ENCODE measurements around the gene SFRP5. TPM values are rescaled to one million over a fixed set of nuclear protein-coding genes. Genes with fewer than 3 reads are reported as not detected.
A peak's percentile ranks its signal among the peaks of the same experiment; 100 is the strongest.

The SFRP5 gene, protein sequence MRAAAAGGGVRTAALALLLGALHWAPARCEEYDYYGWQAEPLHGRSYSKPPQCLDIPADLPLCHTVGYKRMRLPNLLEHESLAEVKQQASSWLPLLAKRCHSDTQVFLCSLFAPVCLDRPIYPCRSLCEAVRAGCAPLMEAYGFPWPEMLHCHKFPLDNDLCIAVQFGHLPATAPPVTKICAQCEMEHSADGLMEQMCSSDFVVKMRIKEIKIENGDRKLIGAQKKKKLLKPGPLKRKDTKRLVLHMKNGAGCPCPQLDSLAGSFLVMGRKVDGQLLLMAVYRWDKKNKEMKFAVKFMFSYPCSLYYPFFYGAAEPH
- total RNA-seq = 1.6 TPM

DNA sequence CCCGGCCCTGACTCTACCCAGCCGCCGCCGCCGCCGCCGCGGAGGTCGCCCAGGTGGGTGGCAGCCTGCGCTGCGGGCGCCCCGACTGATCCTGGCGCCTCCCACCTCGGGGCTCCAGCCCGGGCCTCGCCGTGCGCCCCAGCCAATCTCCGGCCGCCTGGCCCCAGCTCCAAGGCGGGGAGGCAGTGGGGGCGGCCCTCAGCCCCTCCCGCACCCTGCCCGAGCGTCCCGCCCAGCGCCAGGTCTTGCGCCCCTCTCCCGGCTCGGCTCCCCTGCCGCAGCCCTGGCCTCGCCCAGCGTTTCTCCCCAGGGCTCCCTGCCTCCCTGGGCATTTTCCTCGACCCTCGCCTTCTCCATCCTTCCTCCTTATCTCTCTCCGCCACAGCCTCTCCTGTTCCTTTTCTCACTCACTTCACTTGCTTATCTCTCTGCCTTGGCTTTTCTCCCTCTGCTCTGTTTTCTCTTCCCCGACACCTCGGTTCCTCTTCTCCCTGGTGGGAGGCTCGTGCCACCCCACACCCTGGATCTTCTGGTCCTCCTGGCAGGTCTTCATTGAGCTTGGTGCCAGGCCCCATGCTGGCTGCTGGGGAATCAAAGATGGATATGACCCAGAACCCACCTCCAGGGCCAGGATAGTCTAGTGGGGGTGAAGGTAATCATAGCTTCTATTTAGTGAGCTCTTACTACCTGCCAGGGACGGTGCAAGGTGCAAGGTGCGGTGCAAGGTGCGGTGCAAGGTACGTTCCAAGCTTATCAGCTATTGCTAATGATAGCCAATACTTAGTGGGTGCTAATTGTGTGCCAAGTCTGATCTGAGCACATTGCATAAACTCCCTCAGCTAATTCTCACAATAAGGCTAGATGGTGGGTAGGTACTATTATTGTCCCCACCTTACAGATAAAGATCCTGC is at the start of gene SFRP5:
SFRP5 (minus strand) TSS at position 87 of the 911 bp plus-strand sequence. CDS start 166 bp downstream, outside the sequence.
- Histone ChIP-seq H3K9me3 (ENCODE audit: control insufficient read depth in 3 of 3, low read length in 3 of 3) (no peaks in the 10 kb centered on the region), H3K4me1 (ENCODE audit: control insufficient read depth in 3 of 3, insufficient read depth in 3 of 3, low read length in 3 of 3) (peaks cover 3 to 7% (median 6%) of the 10 kb centered on the region in 3 donors), H3K9ac (ENCODE audit: low read depth in 1 of 3, low read length in 3 of 3) (peak within 1 kb of the TSS in 1 of 3 donors; percentile 40), H3K27ac (ENCODE audit: low read depth, low read length) (no peak within 1 kb of the TSS), H3K4me3 (ENCODE audit: low read length in 3 of 3) (peak within 1 kb of the TSS in 2 of 3 donors; percentile 58 to 61), H3K27me3 (ENCODE audit: control insufficient read depth in 3 of 3, insufficient read depth in 3 of 3, low read length in 3 of 3) (peaks cover 40 to 52% (median 52%) of the 10 kb centered on the region in 3 donors), H3K36me3 (ENCODE audit: control insufficient read depth in 3 of 3, insufficient read depth in 3 of 3, low read length in 3 of 3) (no peaks in the 10 kb centered on the region)

GRCh38 chr10:97820096-97820704 is 48.4 kb upstream of the SFRP5 start:
- Histone ChIP-seq H3K9ac (ENCODE audit: low read depth in 1 of 3, low read length in 3 of 3) (no peak overlapping the region), H3K4me3 (ENCODE audit: low read length in 3 of 3) (no peak overlapping the region), H3K27me3 (ENCODE audit: control insufficient read depth in 3 of 3, insufficient read depth in 3 of 3, low read length in 3 of 3) (peaks cover 0 to 3% (median 0%) of the 10 kb centered on the region in 3 donors), H3K27ac (ENCODE audit: low read depth, low read length) (no peak overlapping the region), H3K9me3 (ENCODE audit: control insufficient read depth in 3 of 3, low read length in 3 of 3) (no peaks in the 10 kb centered on the region), H3K4me1 (ENCODE audit: control insufficient read depth in 3 of 3, insufficient read depth in 3 of 3, low read length in 3 of 3) (peaks cover 9 to 37% (median 32%) of the 10 kb centered on the region in 3 donors), H3K36me3 (ENCODE audit: control insufficient read depth in 3 of 3, insufficient read depth in 3 of 3, low read length in 3 of 3) (no peaks in the 10 kb centered on the region)

- H3K9ac ChIP-seq (ENCODE audit: low read depth in 1 of 3, low read length in 3 of 3) = no peak overlapping the region
- no peak overlapping the region for H3K4me3 ChIP-seq (ENCODE audit: low read length in 3 of 3)
- peaks cover 8 to 21% (median 20%) of the 10 kb centered on the region in 3 donors for H3K4me1 ChIP-seq (ENCODE audit: control insufficient read depth in 3 of 3, insufficient read depth in 3 of 3, low read length in 3 of 3)
- no peak overlapping the region for H3K27ac ChIP-seq (ENCODE audit: low read depth, low read length)
- no peaks in the 10 kb centered on the region for H3K9me3 ChIP-seq (ENCODE audit: control insufficient read depth in 3 of 3, low read length in 3 of 3)
- peaks cover 0 to 3% (median 0%) of the 10 kb centered on the region in 3 donors for H3K27me3 ChIP-seq (ENCODE audit: control insufficient read depth in 3 of 3, insufficient read depth in 3 of 3, low read length in 3 of 3)
- H3K36me3 ChIP-seq (ENCODE audit: control insufficient read depth in 3 of 3, insufficient read depth in 3 of 3, low read length in 3 of 3) = no peaks in the 10 kb centered on the region
These were observed 46.8 kb upstream of the SFRP5 start for GRCh38 chr10:97818572-97818971.

DNA sequence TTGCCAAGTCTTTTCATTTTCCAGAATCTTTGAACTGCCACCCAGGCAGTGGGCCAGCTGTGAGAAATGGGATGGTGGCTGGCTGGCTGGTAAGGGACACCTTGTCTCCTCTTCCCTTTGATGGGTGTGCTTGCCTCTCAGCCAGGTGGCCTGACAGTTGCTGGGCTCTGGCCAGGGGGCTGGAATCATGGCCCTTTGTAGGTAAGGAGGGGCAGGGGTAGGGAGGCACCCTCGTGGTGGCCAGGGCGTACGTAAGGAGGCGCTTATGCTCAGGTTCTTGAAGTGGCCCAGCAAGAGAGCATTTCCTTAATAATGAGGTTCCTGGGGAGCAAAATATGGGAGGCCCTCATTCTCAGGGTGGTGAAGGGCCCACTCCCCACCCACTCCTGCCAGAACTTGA is 44.8 kb upstream of the SFRP5 start:
- Histone ChIP-seq H3K9ac (ENCODE audit: low read depth in 1 of 3, low read length in 3 of 3) (no peak overlapping the region), H3K4me3 (ENCODE audit: low read length in 3 of 3) (no peak overlapping the region), H3K27me3 (ENCODE audit: control insufficient read depth in 3 of 3, insufficient read depth in 3 of 3, low read length in 3 of 3) (peaks cover 0 to 3% (median 0%) of the 10 kb centered on the region in 3 donors), H3K27ac (ENCODE audit: low read depth, low read length) (no peak overlapping the region), H3K36me3 (ENCODE audit: control insufficient read depth in 3 of 3, insufficient read depth in 3 of 3, low read length in 3 of 3) (no peaks in the 10 kb centered on the region), H3K4me1 (ENCODE audit: control insufficient read depth in 3 of 3, insufficient read depth in 3 of 3, low read length in 3 of 3) (peaks cover 4 to 7% (median 6%) of the 10 kb centered on the region in 3 donors), H3K9me3 (ENCODE audit: control insufficient read depth in 3 of 3, low read length in 3 of 3) (no peaks in the 10 kb centered on the region)

GRCh38 chr10:97814996-97815395 is 43.2 kb upstream of the SFRP5 start:
- Histone ChIP-seq H3K4me3 (ENCODE audit: low read length in 3 of 3) (no peak overlapping the region), H3K4me1 (ENCODE audit: control insufficient read depth in 3 of 3, insufficient read depth in 3 of 3, low read length in 3 of 3) (no peaks in the 10 kb centered on the region), H3K9ac (ENCODE audit: low read depth in 1 of 3, low read length in 3 of 3) (no peak overlapping the region), H3K27me3 (ENCODE audit: control insufficient read depth in 3 of 3, insufficient read depth in 3 of 3, low read length in 3 of 3) (peaks cover 0 to 3% (median 0%) of the 10 kb centered on the region in 3 donors), H3K36me3 (ENCODE audit: control insufficient read depth in 3 of 3, insufficient read depth in 3 of 3, low read length in 3 of 3) (no peaks in the 10 kb centered on the region), H3K27ac (ENCODE audit: low read depth, low read length) (no peak overlapping the region), H3K9me3 (ENCODE audit: control insufficient read depth in 3 of 3, low read length in 3 of 3) (no peaks in the 10 kb centered on the region)

GRCh38 chr10:97813311-97813710 is 41.5 kb upstream of the SFRP5 start:
- H3K9ac ChIP-seq (ENCODE audit: low read depth in 1 of 3, low read length in 3 of 3) = no peak overlapping the region
- H3K27ac ChIP-seq (ENCODE audit: low read depth, low read length) = no peak overlapping the region
- no peaks in the 10 kb centered on the region for H3K9me3 ChIP-seq (ENCODE audit: control insufficient read depth in 3 of 3, low read length in 3 of 3)
- no peak overlapping the region for H3K4me3 ChIP-seq (ENCODE audit: low read length in 3 of 3)
- H3K27me3 ChIP-seq (ENCODE audit: control insufficient read depth in 3 of 3, insufficient read depth in 3 of 3, low read length in 3 of 3) = peaks cover 0 to 3% (median 0%) of the 10 kb centered on the region in 3 donors
- H3K36me3 ChIP-seq (ENCODE audit: control insufficient read depth in 3 of 3, insufficient read depth in 3 of 3, low read length in 3 of 3) = no peaks in the 10 kb centered on the region
- no peaks in the 10 kb centered on the region for H3K4me1 ChIP-seq (ENCODE audit: control insufficient read depth in 3 of 3, insufficient read depth in 3 of 3, low read length in 3 of 3)

DNA sequence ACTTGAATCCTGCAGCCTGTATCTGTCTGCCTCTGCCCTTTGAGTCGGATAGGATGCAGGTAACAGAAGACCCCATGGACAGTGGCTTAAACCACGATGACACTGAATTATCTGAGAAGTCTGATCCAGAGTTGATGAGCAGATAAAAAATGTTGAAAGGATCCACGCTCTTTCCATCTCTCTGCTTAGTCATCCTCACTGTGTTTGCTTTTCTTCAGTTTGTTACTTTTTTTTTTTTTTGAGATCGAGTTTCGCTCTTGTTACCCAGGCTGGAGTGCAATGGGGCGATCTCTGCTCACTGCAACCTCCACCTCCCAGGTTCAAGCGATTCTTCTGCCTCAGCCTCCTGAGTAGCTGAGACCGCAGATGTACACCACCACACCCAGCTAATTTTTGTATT is 40.9 kb upstream of the SFRP5 start:
- H3K27ac ChIP-seq (ENCODE audit: low read depth, low read length) = no peak overlapping the region
- no peaks in the 10 kb centered on the region for H3K9me3 ChIP-seq (ENCODE audit: control insufficient read depth in 3 of 3, low read length in 3 of 3)
- no peak overlapping the region for H3K4me3 ChIP-seq (ENCODE audit: low read length in 3 of 3)
- peaks cover 0 to 3% (median 0%) of the 10 kb centered on the region in 3 donors for H3K27me3 ChIP-seq (ENCODE audit: control insufficient read depth in 3 of 3, insufficient read depth in 3 of 3, low read length in 3 of 3)
- no peak overlapping the region for H3K9ac ChIP-seq (ENCODE audit: low read depth in 1 of 3, low read length in 3 of 3)
- no peaks in the 10 kb centered on the region for H3K4me1 ChIP-seq (ENCODE audit: control insufficient read depth in 3 of 3, insufficient read depth in 3 of 3, low read length in 3 of 3)
- H3K36me3 ChIP-seq (ENCODE audit: control insufficient read depth in 3 of 3, insufficient read depth in 3 of 3, low read length in 3 of 3) = no peaks in the 10 kb centered on the region

DNA sequence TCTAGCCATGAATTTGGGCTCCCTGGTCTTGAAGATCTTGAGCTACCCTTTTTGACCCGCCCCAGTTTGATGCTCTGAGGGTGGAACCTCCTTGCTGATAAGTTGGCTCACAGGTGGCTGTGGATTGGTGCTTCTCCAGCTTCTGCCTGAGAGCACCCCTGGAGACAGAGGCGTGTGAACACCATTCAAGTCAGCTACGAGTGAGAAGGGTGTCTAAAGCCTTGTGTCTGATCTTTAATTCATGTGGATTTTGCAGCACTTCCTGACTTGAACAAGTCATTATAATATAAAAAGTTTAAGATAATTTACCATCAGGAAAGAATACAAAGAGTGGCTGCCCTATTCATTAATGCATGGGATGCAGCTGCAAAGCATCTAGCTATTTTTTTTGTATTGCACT is 40.2 kb upstream of the SFRP5 start:
- H3K36me3 ChIP-seq (ENCODE audit: control insufficient read depth in 3 of 3, insufficient read depth in 3 of 3, low read length in 3 of 3) = no peaks in the 10 kb centered on the region
- no peak overlapping the region for H3K9ac ChIP-seq (ENCODE audit: low read depth in 1 of 3, low read length in 3 of 3)
- H3K27me3 ChIP-seq (ENCODE audit: control insufficient read depth in 3 of 3, insufficient read depth in 3 of 3, low read length in 3 of 3) = peaks cover 0 to 3% (median 0%) of the 10 kb centered on the region in 3 donors
- H3K4me3 ChIP-seq (ENCODE audit: low read length in 3 of 3) = no peak overlapping the region
- H3K4me1 ChIP-seq (ENCODE audit: control insufficient read depth in 3 of 3, insufficient read depth in 3 of 3, low read length in 3 of 3) = no peaks in the 10 kb centered on the region
- no peak overlapping the region for H3K27ac ChIP-seq (ENCODE audit: low read depth, low read length)
- H3K9me3 ChIP-seq (ENCODE audit: control insufficient read depth in 3 of 3, low read length in 3 of 3) = no peaks in the 10 kb centered on the region

GRCh38 chr10:97810446-97810845 is 38.6 kb upstream of the SFRP5 start:
- Histone ChIP-seq H3K27me3 (ENCODE audit: control insufficient read depth in 3 of 3, insufficient read depth in 3 of 3, low read length in 3 of 3) (peaks cover 0 to 2% (median 0%) of the 10 kb centered on the region in 3 donors), H3K9ac (ENCODE audit: low read depth in 1 of 3, low read length in 3 of 3) (no peak overlapping the region), H3K36me3 (ENCODE audit: control insufficient read depth in 3 of 3, insufficient read depth in 3 of 3, low read length in 3 of 3) (no peaks in the 10 kb centered on the region), H3K4me1 (ENCODE audit: control insufficient read depth in 3 of 3, insufficient read depth in 3 of 3, low read length in 3 of 3) (peaks cover 0 to 7% (median 6%) of the 10 kb centered on the region in 3 donors), H3K27ac (ENCODE audit: low read depth, low read length) (no peak overlapping the region), H3K4me3 (ENCODE audit: low read length in 3 of 3) (no peak overlapping the region), H3K9me3 (ENCODE audit: control insufficient read depth in 3 of 3, low read length in 3 of 3) (no peaks in the 10 kb centered on the region)
